Suprapubic skin (tissue), 4 donors: ENCODE results near the gene TET3. TPM values are rescaled to one million over a fixed set of nuclear protein-coding genes. Genes with fewer than 3 reads are reported as not detected.

ENCODE experiments used
- DNase-seq, 2 donors: peaks; one replicate each; pipeline ENCODE4 v3.0.0-alpha.2; 2019; ENCODE audit warnings: low spot score in 2 of 2
- H3K27ac ChIP-seq: fragments of 200-600 bp; sonication (generic); one replicate; pipeline ENCODE4 v1.5.1; 2019
- H3K27me3 ChIP-seq: fragments of 200-600 bp; sonication (generic); one replicate; pipeline ENCODE4 v1.5.1; 2019
- H3K36me3 ChIP-seq: fragments of 200-600 bp; sonication (generic); one replicate; pipeline ENCODE4 v1.5.1; 2019
- H3K4me1 ChIP-seq: fragments of 200-600 bp; sonication (generic); one replicate; pipeline ENCODE4 v1.5.1; 2019
- H3K4me3 ChIP-seq: fragments of 200-600 bp; sonication (generic); one replicate; pipeline ENCODE4 v1.5.1; 2019; ENCODE audit warnings: mild to moderate bottlenecking
- H3K9me3 ChIP-seq: fragments of 200-600 bp; sonication (generic); one replicate; pipeline ENCODE4 v1.5.1; 2019
- CTCF ChIP-seq, 2 donors: fragments of 200-600 bp in 1 of 2; fragments of 450-650 bp in 1 of 2; sonication (generic) in 1 of 2; IDR thresholded peaks; one replicate each; pipeline ENCODE4 v1.5.1; 2016 to 2019; ENCODE audit warnings: antibody characterized with exemption in 2 of 2, mild to moderate bottlenecking in 1 of 2, moderate library complexity in 1 of 2
- EP300 ChIP-seq: sonication (generic); formaldehyde crosslinking; IDR thresholded peaks from one replicate; pipeline ENCODE4 v1.6.1; 2017; ENCODE audit warnings: antibody characterized with exemption
- POLR2A ChIP-seq, 2 donors: fragments of 450-650 bp; IDR thresholded peaks; one replicate each; pipeline ENCODE4 v1.6.1; 2017; ENCODE audit warnings: antibody characterized with exemption in 2 of 2, mild to moderate bottlenecking in 2 of 2, moderate library complexity in 2 of 2
- POLR2AphosphoS5 ChIP-seq, 3 donors: sonication (generic); formaldehyde crosslinking; IDR thresholded peaks; one replicate each; pipeline ENCODE4 v1.6.1; 2017; ENCODE audit warnings: antibody characterized with exemption in 3 of 3
- WGBS: methylation state at CpG from one replicate; pipeline ENCODE4 v1.1.5; 2018; 5-methylcytosine and 5-hydroxymethylcytosine counted together
- total RNA-seq, 4 donors: library from RNA; depleted of rRNA; stranded (reverse); fragments of >200 nt; gene quantifications; one replicate each; pipeline ENCODE4 v1.1.0, GENCODE V29; 2016

Gene TET3
- total RNA-seq, 4 donors from 2014 or later: 53.6 to 75.3 (median 58.4) TPM

GRCh38 chr2:74011246-74011645 lies 26.5 kb downstream of the TET3 start:
- H3K27ac ChIP-seq: no peak overlapping the region
- no peak for TF ChIP-seq EP300
- TF ChIP-seq CTCF (IDR thresholded peaks at IDR 0.05): no peak
- no peak for TF ChIP-seq POLR2A (IDR thresholded peaks at IDR 0.05)
- no peak for TF ChIP-seq POLR2AphosphoS5 (IDR thresholded peaks at IDR 0.05)
- H3K4me1 ChIP-seq: peaks cover 50% of the 10 kb centered on the region
- WGBS: 76% methylated on average over 5 of the region's 5 CpGs
- no peak overlapping the region for H3K4me3 ChIP-seq
- H3K27me3 ChIP-seq: no peaks in the 10 kb centered on the region
- no peaks in the 10 kb centered on the region for H3K36me3 ChIP-seq
- H3K9me3 ChIP-seq: no peaks in the 10 kb centered on the region
- DNase-seq: no peak

- WGBS: 95% methylated on average over 3 of the region's 3 CpGs
- H3K36me3 ChIP-seq: no peaks in the 10 kb centered on the region
- H3K4me3 ChIP-seq: no peak overlapping the region
- H3K9me3 ChIP-seq: no peaks in the 10 kb centered on the region
- H3K27ac ChIP-seq: no peak overlapping the region
- peaks cover 19% of the 10 kb centered on the region for H3K4me1 ChIP-seq
- TF ChIP-seq POLR2A (IDR thresholded peaks at IDR 0.05): no peak
- no peak for TF ChIP-seq CTCF (IDR thresholded peaks at IDR 0.05)
- no peak for TF ChIP-seq EP300
- no peaks in the 10 kb centered on the region for H3K27me3 ChIP-seq
- DNase-seq: no peak
These were observed 30.1 kb downstream of the TET3 start for GRCh38 chr2:74014813-74015212.

GRCh38 chr2:74017223-74017622 lies 32.5 kb downstream of the TET3 start:
- TF ChIP-seq EP300 (no peak), CTCF (IDR thresholded peaks at IDR 0.05) (no peak), POLR2A (IDR thresholded peaks at IDR 0.05) (no peak)
- Histone ChIP-seq H3K4me1 (peaks cover 10% of the 10 kb centered on the region), H3K27me3 (no peaks in the 10 kb centered on the region), H3K36me3 (no peaks in the 10 kb centered on the region), H3K4me3 (no peak overlapping the region), H3K9me3 (no peaks in the 10 kb centered on the region), H3K27ac (no peak overlapping the region)
- 93% methylated on average over 3 of the region's 3 CpGs for WGBS
- DNase-seq: no peak

- 57% methylated on average over 5 of the region's 5 CpGs for WGBS
- no peaks in the 10 kb centered on the region for H3K9me3 ChIP-seq
- H3K4me3 ChIP-seq: no peak overlapping the region
- no peaks in the 10 kb centered on the region for H3K27me3 ChIP-seq
- H3K4me1 ChIP-seq: peaks cover 14% of the 10 kb centered on the region
- no peak for TF ChIP-seq EP300
- no peak for TF ChIP-seq POLR2AphosphoS5 (IDR thresholded peaks at IDR 0.05)
- TF ChIP-seq POLR2A (IDR thresholded peaks at IDR 0.05): no peak
- no peak for TF ChIP-seq CTCF (IDR thresholded peaks at IDR 0.05)
- no peak overlapping the region for H3K27ac ChIP-seq
- no peak for DNase-seq
- no peaks in the 10 kb centered on the region for H3K36me3 ChIP-seq
These were observed 34.8 kb downstream of the TET3 start for GRCh38 chr2:74019516-74019915.

GRCh38 chr2:74020702-74021406 lies 36.1 kb downstream of the TET3 start:
- TF ChIP-seq EP300: no peak
- no peak for TF ChIP-seq POLR2A (IDR thresholded peaks at IDR 0.05)
- no peak for TF ChIP-seq CTCF (IDR thresholded peaks at IDR 0.05)
- Histone ChIP-seq H3K9me3 (no peaks in the 10 kb centered on the region), H3K4me3 (no peak overlapping the region), H3K4me1 (peaks cover 18% of the 10 kb centered on the region), H3K36me3 (no peaks in the 10 kb centered on the region), H3K27me3 (no peaks in the 10 kb centered on the region), H3K27ac (no peak overlapping the region)
- 57% methylated on average over 9 of the region's 9 CpGs for WGBS
- DNase-seq: no peak
